GM12892 (cell line): Measurements from ENCODE around the gene ALKBH8.

Experiments used
- POLR2A ChIP-seq: IDR thresholded peaks from 2 replicates; pipeline ENCODE4 v1.6.1; 2011; ENCODE audit warnings: low read depth, low read length, control low read depth
- TAF1 ChIP-seq: IDR thresholded peaks from 2 replicates; pipeline ENCODE4 v1.6.1; 2011; ENCODE audit warnings: low read depth, mild to moderate bottlenecking, control low read depth, low read length, borderline replicate concordance

DNA sequence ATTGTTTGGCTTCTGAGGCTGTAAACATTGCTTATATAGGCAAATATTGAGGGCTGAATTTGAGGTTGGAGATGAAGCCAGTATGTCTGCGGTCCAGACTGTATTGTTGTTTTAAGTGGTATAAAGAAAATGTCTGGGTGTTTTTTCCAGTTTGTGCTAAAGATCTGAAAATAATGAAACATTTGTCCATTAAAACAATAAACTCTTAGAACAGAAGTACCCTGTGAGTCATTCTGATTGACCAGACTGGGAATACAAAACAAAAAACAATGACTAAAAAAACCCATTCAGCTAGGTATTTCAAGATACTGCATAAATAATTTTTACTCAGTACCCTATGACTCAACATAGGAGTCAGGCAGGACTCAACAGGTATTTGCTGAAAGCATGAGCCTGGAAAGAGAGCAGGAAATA, 20.4 kb downstream of the ALKBH8 start:
- TF ChIP-seq TAF1 (no peak), POLR2A (no peak)
